ENCODE measurements around the gene SNX8.
A peak's percentile ranks its signal among the peaks of the same experiment; 100 is the strongest.

Gene SNX8

DNA sequence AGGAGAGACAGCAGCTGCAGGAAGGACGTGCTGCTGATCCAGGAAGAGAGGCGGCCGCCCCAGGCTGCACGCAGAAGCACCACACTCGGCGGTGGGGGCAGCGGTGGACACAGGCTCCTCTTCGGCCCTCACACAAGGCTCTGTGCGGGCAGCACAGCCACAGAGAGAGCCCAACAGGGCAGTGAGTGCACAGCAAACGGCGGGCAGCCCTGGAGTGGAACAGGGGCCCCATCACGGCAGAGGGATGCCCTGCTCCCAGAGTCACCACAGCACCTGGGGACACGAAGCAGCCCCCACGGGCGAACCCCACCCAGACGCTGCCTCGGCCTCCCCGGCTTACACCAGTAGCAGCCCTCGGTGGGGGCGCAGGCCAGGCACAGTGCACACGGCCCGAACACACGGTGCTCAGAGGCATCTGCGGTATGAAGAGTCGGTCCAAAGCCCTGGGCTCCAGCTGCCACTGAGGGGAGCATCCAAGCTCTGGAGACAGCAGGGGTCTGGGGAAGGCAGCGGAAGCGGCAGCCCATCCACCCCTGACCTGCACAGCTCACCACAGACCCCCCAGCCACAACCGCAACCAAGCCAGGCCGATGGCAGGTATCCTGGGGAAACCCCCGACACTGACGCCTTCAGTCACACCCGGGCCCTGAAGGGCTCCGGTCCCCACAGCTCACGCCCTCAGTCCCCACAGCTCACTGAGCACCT, 55.4 kb downstream of the SNX8 start:
- no peak for DNase-seq

DNA sequence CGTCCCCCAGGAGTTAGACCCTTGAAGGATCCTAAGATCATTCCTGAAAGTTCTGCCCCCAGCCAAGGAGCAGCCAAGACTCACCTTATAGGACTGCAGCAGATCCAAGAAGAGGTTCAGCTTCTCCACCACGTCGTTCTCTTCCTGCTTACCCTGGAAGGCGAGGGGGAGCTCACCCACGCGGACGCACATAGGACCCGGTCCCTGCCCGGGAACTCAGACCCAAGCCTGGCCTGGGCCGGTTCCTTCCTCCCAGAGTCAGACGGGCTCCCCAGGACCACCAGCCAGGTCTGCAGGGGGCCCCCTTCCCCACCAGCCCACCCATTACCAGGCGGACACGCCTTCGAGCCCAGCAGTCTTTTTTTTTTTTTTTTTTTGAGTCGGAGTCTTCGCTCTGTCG, 56.6 kb downstream of the SNX8 start:
- no peak for DNase-seq

DNA sequence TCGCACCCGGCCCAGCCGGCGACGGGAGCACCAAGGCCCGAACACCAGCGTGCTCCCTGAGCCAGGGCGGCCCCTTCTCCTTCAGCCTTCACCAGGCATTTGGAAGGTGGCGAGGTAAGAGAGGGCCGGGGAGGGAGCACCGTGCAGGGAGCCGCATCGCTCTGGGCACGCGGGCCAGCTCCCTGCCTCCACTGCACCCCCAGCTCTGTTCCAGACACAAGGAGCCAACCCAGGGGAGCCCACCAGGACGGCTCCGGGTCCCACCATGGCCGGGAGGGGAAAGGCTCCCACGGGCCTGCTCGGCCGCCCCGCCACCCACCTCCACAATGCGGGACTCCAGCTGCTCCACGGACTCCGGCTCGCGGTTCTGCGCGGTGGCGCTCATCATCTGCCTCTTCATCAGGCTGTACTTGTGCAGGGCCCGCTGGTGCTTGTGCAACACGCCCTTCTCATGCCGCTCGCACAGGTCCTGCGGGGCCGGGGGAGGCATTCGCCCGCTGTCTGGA, 57.1 kb downstream of the SNX8 start:
- DNase-seq: no peak

DNA sequence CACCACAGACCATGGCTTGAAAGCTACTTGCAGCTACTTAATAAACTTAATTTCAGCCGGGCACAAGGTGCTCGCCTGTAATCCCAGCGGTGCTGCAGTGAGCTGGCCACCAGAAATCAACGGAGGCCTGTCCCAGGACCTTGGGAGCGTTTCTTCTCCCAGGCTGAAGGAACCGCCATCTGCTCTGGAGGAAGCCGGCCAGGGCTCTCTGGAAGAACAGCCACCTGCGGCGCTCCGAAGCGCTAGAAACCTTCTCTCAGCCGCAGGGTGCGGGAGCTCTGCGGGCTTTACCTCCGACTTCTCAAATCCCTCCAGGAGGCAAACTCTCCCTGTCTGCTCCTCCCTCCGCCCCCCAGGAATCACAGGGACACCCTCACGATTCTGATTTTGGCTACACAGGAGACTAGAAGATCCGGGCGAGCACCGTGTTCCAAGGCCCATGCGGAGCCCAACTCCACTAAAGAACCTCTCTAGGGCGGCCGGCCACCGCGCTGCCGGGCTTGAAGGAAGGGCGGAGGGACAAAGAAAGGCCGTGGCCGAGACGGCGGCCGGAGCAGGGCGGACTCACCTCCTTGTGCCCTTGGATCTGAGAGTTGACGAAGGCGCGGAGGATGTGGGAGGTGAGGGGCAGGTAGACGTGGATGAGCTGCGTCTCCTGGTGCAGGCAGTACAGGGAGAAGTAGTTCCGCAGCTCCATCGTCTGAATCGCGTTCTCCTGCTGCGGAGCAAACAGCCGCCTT, 57.8 kb downstream of the SNX8 start:
- no peak for DNase-seq

DNA sequence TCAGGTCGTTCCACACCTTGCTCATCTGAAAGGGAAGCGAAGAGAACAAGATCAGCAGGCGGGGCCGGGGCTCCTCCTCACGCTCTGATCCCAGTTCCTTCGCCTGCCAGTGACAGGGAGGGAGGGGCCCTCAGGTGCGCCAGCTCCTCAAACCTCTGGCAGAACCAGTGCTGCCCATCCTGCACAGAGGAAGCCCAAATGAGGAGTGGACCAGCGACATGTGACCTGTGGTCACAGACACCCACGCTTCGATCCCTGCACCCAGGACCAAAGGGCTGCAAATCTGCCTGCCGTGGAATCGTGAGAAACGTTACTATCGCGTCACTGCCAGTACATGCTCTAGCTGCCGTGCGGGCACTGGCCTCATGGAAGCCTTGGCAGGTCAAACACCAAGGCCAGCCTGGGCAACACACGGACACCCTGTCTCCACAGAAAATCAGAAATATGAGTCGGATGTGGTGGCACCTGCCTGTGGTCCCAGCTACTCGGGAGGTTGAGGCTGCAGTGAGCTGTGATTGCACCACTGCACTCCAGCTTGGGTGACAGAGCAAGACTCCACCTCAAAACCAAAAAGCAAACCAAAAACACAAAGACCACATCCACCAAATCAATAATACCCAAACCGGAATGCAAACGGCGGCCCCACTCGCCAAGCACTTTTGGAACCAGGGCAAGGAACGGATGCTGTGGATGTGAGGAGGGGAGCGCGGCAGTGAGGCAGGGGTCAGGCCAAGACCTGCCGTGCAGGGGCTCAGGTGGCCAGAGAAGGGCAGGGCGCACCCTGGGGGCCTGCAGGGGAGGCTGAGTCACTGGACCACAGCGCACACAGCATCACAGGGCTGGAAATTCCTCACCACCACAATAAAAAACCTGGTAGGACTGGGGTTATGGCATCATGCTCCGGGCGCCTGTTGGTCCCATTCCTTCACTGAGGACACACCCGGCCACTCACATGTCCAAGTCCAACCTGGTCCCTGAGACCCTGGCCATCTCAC, 58.8 kb downstream of the SNX8 start:
- no peak for DNase-seq

DNA sequence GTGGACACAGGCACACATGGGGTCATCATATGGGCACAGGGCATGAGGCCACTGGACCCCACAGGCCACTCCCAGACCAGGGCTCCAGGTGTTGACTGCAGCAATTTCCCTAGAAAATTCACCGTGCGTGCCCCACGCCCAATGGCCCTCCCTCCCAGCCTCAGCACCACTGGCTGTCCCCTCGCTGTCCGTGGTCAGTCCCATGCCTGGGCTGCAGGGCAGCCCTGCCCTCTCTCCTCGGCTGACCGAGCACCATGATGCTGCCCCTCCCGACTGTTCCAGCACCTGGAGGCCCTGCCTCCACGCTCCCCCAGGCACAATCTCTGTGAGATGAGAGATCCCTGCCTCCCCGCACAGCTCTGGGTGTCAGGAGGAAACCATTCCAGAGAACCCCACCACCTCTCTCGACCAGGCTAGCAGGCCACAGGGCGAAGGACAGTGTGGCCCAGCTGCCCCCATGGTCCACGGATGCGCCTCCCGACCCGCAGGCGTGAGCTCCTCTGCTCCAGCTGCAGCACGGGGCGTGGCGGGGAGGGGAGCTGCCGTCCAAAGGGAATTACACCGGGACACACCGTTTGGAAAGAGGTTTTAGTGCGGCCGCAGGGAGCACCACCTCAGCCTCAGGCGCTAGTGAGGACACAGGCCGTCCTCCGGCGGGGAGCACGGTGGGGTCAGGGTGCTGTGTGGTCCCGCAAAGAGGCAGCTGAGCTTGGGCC, 59.7 kb downstream of the SNX8 start:
- DNase-seq: no peak

DNA sequence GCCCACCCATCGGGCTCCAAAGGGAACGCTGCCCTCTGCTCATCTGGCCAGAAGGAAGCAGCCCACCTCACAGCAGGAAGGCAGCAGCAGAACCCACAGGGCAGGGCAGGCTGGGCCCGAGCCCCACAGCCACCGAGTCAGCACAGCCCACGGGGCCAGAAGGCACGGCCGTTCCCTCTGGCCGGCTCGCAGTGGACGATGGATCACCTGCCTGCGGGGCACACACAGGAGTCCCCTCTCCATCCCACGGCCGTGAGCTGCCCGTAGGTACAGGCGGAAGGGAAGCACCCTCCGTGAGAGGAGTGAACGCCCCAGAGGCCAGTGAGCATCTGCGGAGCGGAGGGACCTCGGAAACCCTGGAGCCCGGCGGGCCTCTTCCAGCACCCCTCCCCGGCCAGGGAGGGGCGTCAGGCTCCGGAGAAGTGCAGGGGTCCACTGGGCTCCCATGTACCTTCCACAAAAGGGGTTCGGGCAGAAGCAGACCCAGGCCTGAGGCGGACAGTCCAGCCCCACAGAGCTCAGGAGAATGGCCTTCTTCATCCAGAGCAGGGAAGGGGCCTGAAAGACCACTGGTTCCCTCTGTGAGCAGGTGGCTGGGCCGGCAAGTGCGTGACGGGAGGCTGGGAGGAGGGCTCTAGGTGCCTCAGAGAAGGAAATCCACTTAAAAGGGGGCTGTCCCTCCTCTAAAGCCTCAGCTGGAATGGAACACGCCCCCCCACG, 60.6 kb downstream of the SNX8 start:
- no peak for DNase-seq

DNA sequence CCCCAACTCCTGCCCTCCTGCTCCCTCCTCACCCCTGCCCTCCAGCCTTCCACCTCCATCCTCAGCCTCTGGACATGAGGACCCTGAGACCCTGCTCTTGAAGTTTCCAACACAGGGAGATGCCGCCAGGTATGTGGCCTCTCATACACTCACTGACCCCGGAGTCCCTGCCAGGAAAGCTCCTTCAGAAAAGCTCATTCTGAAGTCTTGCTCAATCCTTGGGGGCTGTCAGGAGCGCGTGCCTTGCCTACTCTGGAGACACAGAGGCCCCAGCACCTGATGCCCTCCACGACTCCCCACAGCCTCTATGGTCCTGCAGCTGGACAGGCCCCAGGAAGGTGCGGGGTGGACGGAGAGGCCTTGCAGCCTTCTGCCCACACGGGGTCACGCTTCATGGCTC, 61.2 kb downstream of the SNX8 start:
- no peak for DNase-seq

DNA sequence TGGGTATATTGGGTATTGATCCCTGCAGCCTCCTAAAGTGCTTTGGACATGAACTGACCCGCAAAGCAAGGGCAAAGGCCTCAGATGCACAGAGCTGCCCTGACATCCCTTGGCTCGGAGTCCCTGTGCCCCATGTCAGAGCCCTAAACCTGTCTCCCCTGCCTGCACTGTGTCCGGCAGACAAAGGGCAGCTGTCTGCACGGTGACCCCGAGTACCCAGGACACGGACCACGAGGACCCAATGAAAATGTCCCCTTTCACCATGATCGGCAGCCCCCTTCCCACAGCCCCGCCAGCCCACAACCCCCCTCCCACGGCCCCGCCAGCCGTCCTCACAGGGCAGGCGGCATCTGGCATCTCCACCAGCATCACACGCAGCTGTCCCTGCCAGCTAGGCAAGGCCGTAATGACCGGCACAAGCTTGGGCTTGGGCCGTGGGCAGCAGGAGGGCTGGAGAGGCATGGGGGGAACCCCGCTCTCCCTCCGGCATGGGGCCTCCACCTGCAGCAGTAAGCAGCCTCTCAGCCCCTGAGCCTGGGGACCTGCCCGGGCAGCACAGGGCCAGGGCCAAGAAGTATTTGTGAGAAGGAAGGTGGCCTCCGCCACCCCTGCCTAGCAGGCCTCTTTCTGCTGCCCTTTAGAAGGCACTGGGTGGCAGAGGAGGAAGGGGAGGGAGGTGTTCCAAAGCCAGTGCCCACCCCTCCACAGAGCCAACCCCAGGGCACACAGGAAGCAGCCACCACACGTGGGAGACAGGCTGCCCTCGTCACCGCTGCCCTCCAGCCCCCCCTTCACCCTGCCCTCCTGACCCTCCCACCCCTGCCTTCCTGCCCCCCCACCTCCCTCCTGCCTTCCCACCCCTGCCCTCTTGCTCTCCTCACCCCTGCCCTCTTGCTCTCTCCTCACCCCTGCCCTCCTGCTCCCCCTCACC, 62.1 kb downstream of the SNX8 start:
- no peak for DNase-seq

DNA sequence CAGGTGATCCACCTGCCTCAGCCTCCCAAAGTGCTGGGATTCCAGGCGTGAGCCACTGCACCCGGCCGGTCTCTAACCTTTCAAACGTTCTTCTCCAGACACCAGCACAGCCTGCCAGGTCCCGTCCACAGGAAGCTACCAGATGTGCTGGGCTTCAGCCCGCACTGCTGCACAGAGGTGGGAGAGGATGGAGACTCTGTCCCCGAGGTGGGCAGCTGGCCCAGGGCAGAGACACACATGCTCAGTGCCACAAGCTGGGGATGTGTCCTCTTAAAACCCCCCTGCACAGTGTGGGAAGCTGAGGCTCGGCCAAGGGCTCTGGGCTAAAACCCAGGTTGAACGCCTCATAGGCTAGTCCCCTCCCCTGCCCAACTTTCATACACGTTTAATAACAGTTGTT, 62.9 kb downstream of the SNX8 start:
- no peak for DNase-seq

DNA sequence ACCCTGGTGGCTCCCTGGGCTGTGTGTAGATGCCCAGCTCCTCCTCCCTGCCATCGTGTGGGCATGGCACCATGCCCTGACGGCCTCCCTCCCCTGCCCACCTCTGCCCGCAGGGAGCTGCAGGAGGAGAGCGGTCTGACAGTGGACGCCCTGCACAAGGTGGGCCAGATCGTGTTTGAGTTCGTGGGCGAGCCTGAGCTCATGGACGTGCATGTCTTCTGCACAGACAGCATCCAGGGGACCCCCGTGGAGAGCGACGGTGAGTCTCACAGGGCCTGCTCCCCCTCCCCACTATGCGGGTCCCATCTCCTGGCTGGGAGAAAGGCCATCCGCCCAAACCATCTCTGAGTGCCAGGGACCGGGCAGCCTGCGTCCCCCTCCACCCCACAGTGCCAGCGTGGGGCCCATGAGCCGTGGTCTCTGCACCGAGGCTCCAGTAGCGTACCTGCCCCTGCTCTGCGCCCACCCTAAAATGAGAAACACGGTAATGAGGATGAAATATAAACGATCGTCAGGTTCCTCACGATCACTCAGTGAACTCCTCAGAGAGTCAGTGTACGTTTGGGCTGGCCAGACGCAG, 64.4 kb downstream of the SNX8 start:
- DNase-seq: no peak

DNA sequence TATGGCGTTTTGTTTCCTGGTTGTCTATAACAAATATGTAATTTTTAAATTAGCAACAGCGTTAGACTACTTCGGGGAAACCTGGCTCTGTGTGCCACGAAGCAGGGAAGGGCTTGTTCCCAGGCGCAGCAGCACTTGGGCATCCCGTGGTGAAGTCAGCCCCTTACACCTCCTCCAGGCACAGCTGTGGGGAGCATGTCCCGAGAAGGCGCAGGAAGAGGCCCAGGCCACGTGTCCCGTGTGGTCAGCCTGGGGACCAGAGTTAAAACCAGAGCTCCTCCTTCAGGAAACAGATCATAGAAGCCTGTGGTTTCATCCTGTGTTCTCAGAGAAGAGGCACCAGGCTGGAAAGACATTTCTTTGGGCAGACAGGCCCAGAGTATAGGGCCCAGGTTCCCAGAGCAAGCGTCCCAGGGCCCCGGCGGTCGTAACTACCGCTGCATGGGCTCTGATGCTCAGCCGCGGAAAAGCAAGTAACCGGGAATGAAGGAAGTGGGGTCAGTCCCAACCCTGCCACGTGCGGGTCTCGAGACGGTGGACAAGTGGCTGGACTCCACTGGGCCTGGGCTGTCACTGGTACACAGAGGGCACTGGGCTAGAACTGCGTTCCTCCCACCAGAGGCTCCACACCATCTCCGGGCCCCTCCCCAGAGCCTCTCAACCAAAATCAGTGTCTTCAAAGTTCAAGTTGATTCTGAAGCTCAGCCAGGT, 65.1 kb downstream of the SNX8 start:
- DNase-seq: peak; percentile 80 to 84

DNA sequence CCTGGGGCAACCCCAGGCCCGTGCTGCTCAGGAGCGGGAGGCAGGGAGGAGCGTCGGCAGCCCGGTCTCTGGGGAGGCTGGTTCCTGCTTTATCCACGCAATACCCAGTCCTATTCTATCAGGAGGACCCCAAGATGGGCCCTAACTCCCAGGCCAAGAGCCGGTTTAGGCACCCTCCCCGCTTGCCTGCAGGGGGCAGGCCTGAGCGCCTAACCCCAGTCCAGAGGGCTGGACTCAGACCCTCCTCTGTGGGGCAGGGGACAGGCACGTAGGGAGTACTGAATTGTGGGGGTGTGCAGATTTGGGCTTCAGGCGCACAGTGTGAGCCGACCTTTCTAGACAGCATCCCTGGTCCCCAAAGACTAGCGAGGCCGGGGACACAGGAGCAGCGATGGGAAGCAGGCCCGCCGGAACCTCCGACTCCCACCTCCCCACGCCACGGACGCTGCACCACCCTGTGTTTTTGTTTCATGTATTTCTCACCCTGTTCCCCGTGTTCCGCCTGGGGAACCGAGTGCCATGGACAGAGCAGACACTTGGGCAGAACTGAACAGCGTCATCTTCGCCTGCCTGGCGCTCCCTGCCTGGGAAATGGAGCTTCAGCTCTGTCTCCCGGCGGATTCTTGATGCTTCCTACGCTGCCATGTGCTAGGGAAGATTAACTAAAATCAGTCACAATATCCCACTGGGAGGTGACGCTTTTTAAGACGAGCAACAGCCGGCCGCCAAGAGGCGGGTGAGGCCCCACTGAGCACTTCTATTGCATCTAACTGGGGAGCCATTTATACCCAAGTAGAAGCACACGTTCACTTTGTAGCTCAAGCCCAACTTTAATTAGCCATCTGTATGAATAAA, 66.9 kb downstream of the SNX8 start:
- no peak for DNase-seq

DNA sequence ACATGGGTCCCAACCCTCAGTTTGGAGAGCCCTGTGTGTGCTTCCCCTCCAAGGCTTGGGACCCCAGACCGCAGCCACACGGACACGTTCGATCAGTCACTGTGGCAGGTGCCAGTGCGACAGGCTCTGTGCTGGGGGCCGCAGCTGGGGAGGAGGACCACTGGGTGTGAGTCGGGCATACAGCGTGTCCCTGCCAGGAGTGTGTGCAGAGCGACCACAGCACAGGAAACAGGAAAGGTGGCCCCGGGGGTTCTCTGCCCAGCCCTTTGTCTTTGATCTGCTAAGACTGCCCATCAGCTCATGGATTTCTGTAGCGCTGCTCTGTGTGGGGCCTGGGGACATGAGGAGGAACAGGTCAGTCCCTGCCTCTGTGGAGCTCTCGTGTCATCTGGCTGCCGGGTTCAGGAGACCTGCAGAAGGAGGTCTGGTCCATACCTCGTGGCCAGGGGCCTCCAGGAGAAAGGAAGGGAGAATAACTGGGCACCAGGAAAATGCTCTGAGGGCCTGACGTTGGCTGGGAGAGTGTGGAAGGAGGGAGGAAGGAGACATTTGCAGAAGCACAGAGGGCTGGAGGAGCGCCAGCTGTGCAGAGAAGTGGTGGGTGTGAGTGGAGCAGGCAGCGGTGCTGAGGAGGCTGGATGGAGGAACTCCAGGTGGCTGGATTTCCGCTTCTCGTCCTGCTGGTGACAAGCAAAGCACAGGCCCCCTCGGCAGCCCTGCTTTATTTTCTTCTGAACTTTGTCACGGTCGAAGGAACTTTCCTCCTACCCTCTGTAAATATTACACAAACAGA, 68.2 kb downstream of the SNX8 start:
- peak; percentile 57 to 61 for DNase-seq

DNA sequence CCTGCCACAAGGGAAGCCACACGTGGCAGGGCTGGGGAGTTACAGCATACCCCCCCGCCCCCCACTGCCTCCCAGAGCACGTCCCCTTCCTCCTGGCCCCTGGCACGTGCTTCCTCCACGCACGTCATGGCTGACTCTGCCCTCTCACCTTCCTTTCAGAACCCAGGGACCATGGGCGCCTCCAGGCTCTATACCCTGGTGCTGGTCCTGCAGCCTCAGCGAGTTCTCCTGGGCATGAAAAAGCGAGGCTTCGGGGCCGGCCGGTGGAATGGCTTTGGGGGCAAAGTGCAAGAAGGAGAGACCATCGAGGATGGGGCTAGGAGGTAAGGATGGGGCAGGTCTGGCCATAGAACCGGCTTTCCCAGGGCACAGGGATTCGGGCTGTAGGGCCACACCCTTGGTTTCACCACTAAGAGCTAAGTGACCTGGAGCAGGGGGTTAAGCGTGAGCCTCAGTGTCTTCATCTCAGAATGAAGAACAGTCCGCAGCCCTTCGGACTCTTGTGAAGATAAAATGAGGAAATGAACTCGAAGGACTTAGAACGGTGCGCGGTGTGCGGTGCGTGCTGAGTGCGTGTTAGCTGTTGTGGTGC, 69.7 kb downstream of the SNX8 start:
- no peak for DNase-seq

DNA sequence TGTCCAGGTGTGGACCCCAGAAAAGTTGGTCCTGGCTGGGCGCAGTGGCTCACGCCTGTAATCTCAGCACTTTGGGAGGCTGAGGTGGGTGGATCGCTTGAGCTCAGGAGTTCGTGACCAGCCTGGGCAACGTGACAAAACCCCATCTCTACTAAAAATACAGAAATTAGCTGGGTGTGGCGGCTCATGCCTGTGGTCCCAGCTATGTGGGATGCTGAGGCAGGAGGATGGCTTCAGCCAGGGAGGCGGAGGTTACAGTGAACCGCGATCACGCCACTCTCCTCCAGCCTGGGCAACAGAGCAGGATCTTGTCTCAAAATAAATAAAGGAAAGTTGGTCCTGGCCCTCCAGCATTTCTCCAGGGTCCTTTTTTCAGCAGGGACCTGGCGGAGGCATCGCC, 70.8 kb downstream of the SNX8 start:
- DNase-seq: no peak

Measured in Kasumi-1 (cell line).